ENCODE data around the gene CALM3. TPM values are rescaled to one million over a fixed set of nuclear protein-coding genes. Genes with fewer than 3 reads are reported as not detected.
"Not testable (repeated sequence)": the region's sequence is repeated elsewhere in the genome, so short reads cannot be mapped to it uniquely, and the experiment has no call there.

The CALM3 gene
- 522 TPM for polyA plus RNA-seq (2012; ENCODE audit: insufficient read depth, insufficient read length)

DNA sequence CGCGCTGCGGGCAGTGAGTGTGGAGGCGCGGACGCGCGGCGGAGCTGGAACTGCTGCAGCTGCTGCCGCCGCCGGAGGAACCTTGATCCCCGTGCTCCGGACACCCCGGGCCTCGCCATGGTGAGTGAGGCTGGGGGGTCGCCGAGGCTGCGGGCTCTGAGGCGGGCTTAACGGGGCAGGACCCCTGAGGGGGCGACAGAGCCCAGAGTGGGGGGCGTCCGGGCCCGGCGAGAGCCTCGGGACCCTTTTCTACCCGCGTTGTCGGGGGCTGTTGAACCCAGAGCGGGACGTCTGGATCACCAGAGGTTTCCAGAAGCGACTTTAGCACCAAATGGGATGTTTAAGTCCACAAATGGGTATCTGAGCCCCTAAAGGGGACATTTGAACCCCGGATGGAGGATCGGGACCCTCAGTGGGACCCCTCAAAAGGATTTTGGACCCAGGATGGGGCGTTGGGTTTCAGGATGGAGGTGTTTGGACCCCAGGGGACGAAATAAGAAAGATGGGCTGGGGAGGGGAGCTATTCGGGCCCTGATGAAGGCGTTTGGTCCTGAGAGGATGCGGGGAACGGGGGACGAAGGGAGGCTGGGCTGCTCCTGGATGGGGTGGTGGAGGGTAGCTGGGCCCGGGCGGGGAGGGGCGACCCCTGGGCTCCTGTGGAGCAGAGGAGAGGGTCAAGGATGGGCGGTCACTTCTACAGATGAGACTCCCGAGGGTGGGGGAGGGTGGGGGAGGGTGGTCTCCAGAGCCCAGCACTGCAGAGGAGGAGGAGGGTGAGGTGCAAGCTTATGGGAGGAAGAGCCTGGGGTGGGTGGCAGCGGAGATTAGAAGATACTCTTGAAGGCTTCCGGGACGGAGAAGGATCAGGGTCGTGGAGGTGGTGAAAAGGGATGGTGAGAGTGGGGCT, at the start of gene CALM3:
TSS of gene CALM3 (plus strand) at position 13 of the 907 bp plus-strand sequence. CDS start at position 118, 105 bp downstream.
- H3K4me3 ChIP-seq (ENCODE audit: low read length), result peak within 1 kb of the TSS; percentile 100
- DNase-seq (ENCODE audit: low read depth, low spot score), result no peak

DNA sequence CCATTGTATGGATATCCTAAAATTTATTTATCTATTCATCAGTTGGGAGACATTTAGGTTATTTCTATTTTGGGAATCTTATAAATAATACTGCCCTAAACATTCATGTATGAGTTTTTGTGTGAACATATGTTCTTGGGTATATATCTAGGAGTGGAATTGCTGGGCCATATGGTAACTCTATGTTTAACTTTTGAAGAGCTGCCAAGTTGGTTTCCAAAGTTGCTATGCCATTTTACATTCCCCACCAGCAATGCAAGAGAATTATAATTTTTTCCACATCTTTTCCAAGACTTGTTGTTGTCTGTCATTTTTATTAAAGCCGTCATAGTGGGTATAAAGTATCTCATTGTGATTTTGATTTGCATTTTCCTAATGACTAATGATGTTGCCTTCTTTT, 48.2 kb upstream of the CALM3 start:
- no peak overlapping the region for H3K4me3 ChIP-seq (ENCODE audit: low read length)
- no peak for DNase-seq (ENCODE audit: low read depth, low spot score)

DNA sequence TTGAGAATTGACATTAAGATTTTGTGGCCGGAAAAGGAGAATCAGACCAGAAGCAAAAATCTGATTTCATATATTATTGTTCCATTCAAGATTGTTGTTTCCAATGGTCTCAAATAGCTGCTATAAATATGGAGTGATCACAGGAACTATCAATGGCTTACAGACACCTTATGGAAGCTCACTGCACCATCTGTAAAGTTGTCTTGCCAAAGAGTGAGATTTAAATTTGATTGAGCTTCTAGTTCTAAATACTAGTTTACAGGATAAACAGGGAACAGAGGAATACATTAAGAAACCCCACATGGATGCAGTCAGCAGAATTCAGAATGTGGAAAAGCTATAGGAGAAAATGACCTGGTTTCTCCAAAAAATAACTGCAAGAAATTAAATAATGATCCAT, 47.0 kb upstream of the CALM3 start:
- no peak overlapping the region for H3K4me3 ChIP-seq (ENCODE audit: low read length)
- no peak for DNase-seq (ENCODE audit: low read depth, low spot score)

DNA sequence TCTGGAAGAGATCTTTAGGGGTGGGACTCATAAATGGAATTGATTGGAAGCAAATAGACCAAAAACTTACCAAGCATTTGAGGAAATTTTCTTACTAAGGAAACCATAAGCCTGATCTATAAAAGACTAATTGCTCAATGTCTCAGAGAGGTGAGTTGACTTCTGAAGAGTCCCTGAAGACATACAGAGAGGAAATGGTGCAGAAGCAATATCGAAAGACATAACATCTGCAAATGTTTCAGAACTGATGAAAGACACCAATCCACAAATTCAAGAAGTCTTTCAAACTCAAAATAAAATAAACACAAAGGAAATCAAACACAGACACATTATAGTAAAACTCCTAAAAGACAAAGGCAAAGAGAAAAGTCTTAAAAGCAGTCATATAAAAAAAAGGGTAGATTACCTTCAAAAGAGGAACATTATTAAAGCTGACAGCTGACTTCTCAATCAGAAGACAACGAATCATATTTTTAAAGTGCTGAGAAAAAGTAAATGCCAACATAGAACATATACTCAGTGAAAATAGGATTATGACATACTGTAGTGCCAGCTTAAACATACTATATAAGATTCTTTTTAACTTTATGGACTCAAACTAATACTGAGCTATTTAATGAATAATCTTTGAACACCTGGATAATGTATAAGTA, 45.4 kb upstream of the CALM3 start:
- no peak for DNase-seq (ENCODE audit: low read depth, low spot score)

DNA sequence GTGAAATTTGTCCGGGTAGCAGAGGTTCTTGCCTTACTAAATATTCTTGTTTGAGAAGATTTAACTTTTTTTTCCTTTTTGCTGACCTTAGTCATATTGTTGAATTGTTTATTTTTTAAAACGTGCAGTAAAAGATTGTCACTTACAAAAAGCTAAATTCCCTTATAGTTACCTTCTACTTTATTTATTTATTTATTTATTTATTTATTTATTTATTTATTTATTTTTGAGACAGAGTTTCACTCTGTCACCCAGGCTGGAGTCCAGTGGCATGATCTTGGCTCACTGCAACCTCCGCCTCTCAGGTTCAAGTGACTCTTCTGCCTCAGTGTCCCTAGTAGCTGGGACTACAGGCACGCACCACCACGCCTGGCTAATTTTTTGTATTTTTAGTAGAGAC, 44.7 kb upstream of the CALM3 start:
- DNase-seq (ENCODE audit: low read depth, low spot score); H3K4me3 ChIP-seq (ENCODE audit: low read length): not testable (repeated sequence)

More for the DNA sequence above, 45.4 kb upstream of the CALM3 start:
- no peak overlapping the region for H3K4me3 ChIP-seq (ENCODE audit: low read length)

DNA sequence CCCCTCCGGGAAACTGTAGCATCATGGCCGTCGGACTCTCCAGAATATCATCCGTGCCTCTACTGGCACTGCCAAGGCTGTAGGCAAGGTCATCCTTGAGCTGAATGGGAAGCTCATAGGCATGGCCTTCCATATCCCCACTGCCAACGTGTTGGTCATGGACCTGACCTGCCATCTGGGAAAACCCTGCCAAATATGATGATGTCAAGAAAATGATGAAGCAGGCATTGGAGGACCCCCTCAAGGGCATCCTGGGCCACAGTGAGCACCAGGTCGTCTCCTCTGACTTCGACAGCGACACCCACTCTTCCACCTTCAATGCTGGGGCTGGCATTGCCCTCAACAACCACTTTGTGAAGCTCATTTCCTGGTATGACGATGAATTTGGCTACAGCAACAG, 41.9 kb upstream of the CALM3 start:
- H3K4me3 ChIP-seq (ENCODE audit: low read length), result no peak overlapping the region
- DNase-seq (ENCODE audit: low read depth, low spot score), result no peak

DNA sequence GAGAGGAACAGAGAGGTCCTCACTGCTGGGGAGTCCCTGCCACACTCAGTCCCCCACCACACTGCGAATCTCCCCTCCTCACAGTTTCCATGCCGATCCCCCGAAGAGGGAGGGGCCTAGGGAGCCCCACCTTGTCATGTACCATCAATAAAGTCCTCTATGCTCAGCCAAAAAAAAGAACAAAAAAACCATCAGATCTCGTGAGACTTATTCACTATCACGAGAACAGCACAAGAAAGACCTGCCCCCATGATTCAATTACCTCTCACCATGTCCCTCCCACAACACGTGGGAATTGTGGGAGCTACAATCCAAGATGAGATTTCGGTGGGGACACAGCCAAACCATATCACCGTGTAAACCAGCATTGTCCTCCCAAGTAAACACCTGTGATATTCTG, 41.5 kb upstream of the CALM3 start:
- not testable (repeated sequence) for DNase-seq (ENCODE audit: low read depth, low spot score)

DNA sequence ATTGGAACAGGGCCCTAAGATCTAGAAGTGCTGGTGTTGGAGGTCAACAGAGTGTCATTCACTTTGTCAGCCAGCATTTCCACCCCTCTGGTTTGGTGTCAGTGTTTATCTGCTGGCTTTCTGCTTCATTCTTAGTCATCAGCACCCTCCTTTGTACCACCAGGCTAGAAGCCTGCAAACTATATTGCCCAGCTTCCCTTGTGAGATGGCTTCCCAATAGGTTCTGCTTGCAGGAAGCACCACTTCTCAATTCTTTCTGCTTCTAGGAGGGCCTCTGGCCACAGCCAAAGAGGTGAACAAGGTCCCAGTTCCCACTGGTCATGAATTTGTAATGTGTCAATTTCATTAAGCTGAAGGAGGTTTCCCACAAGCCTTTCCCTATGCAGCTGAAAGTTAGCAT, 36.4 kb upstream of the CALM3 start:
- DNase-seq (ENCODE audit: low read depth, low spot score), result no peak
- H3K4me3 ChIP-seq (ENCODE audit: low read length), result no peak overlapping the region

More for the DNA sequence above, 41.5 kb upstream of the CALM3 start:
- not testable (repeated sequence) for H3K4me3 ChIP-seq (ENCODE audit: low read length)

DNA sequence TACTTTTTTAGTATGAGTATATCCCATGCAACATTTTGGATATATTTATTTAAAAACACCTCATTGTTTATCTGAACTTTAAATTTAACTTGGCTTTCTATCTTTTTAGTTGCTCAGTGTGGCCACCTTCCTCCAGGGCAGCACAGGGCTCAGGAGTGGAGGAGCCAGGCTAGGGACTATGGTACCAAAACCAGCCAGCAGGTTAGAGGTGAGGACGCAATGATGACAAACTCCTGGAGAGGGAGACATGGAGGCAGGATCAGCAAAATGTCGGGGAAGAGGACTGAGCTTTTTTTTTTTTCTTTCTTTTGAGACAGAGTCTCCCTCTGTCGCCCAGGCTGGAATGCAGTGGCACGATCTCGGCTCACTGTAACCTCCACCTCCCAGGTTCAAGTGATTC, 29.6 kb upstream of the CALM3 start:
- peak; percentile 43 for DNase-seq (ENCODE audit: low read depth, low spot score)
- H3K4me3 ChIP-seq (ENCODE audit: low read length), result no peak overlapping the region

DNA sequence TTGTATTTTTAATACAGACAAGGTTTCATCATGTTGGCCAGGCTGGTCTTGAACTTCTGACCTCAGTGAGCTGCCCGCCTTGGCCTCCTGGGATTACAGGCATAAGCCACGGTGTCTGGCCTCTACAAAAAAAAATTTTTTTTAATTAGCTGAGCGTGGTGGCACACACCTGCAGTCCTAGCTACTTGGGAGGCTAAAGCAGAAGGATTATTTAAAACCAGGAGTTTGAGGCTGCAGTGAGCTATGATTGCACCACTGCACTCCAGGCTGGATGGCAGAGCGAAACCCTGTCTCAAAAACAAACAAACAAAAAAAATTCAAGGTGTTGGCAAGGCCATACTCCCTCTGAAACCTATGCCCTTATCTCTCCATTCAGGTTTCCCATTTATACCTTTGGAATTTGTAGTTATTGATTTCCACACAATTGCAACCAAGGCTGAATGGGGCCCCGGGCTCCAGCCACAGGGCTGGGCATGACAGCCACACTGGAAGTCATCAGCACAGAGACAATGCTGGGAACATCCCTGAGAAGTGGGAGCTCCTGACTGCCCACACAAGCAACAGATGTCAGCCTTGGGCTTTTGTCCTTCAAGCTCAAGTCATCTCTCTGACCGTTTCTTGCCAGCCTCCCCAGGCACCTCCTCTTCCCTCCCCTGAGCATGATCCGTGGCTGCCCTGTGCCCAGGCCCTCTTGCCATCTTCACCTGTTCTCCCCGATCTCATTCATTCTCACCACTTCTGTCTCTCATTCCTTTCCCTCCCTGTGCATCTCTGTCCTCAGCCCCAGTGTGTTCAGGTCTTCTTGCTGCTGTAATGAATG, 27.2 kb upstream of the CALM3 start:
- H3K4me3 ChIP-seq (ENCODE audit: low read length), result no peak overlapping the region
- no peak for DNase-seq (ENCODE audit: low read depth, low spot score)

DNA sequence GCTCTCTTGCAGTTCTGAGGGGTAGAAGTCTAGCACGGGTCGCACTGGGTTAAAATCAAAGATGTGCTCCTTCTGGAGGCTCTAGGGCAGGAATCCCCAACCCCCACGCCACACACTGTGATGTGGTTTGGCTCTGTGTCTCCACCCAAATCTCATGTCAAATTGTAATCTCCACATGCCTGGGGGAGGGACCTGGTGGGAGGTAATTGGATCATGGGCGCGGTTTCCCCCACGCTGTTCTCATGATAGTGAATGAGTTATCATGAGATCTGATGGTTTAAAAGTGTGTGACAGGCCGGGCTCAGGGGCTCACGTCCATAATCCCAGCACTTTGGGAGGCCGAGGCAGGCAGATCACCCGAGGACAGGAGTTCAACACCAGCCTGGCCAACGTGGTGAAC, 26.6 kb upstream of the CALM3 start:
- no peak overlapping the region for H3K4me3 ChIP-seq (ENCODE audit: low read length)
- DNase-seq (ENCODE audit: low read depth, low spot score), result peak; percentile 64

DNA sequence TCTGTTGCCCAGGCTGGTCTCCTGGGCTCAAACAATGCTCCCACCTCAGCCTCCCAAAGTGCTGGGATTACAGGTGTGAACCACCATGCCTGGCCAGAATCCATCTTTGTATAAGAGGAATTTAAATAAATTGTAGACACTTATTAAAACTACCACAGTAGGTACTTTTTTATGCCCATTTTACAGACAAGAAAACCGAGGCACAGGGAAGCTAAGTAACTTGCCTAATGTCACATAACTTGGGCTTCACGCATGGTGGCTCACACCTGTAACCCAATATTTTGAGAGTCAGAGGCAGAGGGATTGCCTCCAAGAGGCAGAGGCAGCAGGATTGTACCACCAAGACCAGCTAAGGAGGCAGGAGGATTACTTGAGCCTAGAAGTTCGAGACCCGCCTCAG, 22.7 kb upstream of the CALM3 start:
- DNase-seq (ENCODE audit: low read depth, low spot score), result no peak
- no peak overlapping the region for H3K4me3 ChIP-seq (ENCODE audit: low read length)

DNA sequence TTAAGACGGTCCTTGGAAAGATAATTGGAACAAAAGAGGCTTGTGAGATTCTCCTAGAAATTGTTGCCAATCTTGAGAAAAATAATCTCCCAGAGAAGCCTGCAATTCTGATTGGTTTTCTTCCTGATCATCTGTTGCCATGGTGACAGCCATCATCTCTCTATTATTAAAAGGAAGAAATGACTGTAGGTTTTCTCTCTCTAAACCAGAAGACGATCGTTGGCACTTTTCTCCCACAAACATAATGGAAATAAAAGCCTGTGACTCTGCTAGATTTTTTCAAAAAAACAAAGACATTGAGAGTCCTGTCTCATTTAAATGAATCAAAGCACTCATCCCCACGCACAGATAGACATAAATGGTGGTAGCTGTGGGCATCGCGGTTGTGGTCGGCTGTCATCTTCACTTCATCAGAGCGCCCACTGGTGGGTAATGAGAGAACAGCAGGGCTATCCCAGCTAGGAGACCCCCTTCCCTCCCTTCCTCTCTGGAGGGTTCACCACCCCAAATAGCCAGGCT, 21.7 kb upstream of the CALM3 start:
- DNase-seq (ENCODE audit: low read depth, low spot score), result no peak
- H3K4me3 ChIP-seq (ENCODE audit: low read length), result no peak overlapping the region

DNA sequence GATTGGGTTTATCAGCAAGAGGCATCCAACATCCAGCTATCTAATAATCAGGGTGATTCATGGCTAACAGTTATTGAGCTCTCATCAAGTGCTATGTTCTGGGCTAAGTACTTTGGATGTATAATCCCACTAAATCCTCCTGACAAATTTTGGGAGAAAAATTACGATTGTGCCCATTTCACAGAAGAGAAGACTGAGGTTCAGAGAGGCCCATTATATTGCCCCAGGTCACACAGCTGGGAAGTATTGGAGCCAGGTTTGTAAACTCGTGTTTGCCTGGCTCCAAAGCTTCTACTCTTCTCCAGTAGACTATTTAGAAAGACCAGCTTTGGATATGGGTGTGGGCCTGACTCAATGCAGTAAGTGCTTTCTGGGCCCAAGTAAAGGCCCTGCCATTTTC, 20.9 kb upstream of the CALM3 start:
- no peak overlapping the region for H3K4me3 ChIP-seq (ENCODE audit: low read length)
- no peak for DNase-seq (ENCODE audit: low read depth, low spot score)

DNA sequence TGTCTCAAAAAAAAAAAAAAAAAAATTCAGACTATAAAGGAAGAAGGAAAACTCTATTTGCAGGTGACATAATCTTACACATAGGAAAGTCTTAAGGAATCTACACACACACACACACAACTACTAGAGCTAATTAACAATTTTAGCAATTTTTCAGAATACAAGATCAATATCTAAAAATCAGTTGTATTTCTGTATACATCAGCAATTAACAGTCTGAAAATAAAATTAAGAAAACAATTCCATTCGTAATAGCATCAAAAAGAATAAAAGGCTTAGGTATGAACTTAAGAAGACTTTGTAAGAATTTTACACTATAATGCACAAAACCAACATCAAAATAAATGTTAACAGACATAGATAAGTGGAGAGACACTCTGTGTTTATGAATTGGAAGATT, 15.6 kb upstream of the CALM3 start:
- no peak overlapping the region for H3K4me3 ChIP-seq (ENCODE audit: low read length)
- no peak for DNase-seq (ENCODE audit: low read depth, low spot score)

DNA sequence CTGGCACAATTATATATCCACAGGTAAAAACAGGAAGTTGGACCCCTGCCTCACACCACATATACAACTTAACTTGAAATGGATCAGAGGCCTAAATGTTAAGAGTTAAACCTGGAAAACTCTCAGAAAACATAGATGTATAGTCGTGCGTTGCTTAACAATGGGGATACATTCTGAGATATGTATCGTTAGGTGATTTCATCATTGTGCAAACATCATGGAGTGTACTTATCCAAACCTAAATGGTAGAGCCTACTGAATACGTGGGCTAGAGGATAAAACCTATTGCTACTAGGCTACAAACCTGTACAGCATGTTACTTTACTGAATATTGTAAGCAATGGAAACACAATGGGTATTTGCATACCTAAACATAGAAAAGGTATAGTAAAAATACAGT, 14.8 kb upstream of the CALM3 start:
- H3K4me3 ChIP-seq (ENCODE audit: low read length), result no peak overlapping the region
- DNase-seq (ENCODE audit: low read depth, low spot score), result no peak

DNA sequence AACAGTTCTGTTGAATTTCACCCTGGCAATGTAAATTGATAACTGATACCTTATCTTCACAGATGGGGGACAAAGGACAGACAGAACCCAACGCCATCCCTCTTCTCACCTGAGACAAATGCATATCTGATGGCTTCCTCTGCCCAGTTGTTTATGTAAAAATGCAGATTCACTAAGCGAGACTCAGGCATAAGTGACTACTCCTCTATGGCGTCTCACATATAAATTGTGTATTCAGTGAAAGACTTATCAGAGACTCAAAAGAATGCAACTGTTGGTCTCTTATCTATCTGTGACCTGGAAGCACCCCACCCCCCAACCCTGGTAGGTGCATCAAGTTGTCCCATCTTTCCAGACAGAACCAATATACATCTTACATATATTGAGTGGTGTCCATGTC, 13.3 kb upstream of the CALM3 start:
- H3K4me3 ChIP-seq (ENCODE audit: low read length), result no peak overlapping the region
- no peak for DNase-seq (ENCODE audit: low read depth, low spot score)

DNA sequence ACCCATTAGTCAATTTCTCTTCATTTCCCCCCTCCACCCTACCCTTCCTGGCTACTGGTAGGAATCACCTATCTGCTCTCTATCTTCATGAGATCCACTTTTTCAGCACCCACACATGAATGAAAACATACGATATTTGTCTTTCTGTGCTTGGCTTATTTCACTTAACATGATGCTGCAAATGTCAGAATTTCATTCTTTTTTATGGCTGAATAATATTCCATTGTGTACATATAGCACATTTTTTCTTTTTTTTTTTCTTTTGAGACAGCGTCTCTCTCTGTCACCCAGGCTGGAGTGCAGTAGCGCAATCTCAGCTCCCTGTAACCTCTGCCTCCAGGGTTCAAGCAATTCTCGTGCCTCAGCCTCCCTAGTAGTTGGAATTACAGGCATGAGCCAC, 9.9 kb upstream of the CALM3 start:
- no peak for DNase-seq (ENCODE audit: low read depth, low spot score)

DNA sequence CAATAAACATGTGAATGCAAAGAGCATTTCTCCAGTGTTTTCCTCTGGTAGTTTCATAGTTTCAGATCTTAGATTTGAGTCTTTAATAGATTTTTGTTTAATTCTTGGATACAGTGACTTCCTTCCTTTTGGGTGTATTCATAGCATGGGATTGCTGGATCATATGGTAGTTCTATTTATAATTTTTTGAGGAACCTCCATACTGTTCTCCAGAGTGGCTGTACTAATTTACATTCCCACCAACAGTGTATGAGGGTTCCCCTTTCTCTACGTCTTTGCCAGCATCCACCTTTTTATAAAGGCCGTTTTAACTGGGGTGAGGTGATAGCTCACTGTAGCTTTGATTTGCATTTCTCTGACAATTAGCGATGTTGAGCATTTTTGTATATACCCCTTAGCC, 9.3 kb upstream of the CALM3 start:
- DNase-seq (ENCODE audit: low read depth, low spot score), result no peak
- no peak overlapping the region for H3K4me3 ChIP-seq (ENCODE audit: low read length)

More for the DNA sequence above, 9.9 kb upstream of the CALM3 start:
- H3K4me3 ChIP-seq (ENCODE audit: low read length), result no peak overlapping the region
